Left renal pelvis (tissue), 4 donors: ENCODE measurements around the gene MPRIP. TPM values are rescaled to one million over a fixed set of nuclear protein-coding genes. Genes with fewer than 3 reads are reported as not detected.

ENCODE experiments used
- DNase-seq, 4 donors: peaks; one replicate each; pipeline ENCODE4 v3.0.0-alpha.2; 2013; ENCODE audit warnings: low read depth in 4 of 4, low spot score in 3 of 4
- polyA plus RNA-seq, 4 donors: library from polyadenylated mRNA; unstranded; fragments of 120-200 nt; gene quantifications; one replicate each; pipeline ENCODE4 v1.2.1, GENCODE V29; 2013; ENCODE audit not compliant: insufficient read length in 4 of 4

MPRIP gene
- polyA plus RNA-seq, 4 donors, result 144 to 180 (median 161) TPM

DNA sequence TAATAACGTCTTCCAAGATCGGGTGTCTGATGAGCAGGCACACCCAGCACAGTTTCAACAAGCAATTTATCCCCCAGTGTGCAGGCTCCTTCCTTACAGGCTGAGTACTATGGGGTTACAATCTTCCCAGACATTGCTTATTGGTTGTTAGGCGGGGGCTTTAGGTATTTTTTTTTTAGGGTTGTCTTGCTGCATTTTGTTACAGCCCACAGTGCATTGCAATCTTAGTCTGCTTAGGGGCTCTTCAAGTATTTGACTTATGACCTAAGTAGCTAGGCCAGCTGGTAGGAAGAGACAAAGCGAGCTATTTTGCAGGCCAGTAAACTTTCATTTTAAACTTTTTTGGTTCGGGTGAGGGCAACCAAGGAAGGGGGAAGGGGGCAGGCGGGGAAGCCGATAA, 158.1 kb downstream of the MPRIP start:
- no peak for DNase-seq

DNA sequence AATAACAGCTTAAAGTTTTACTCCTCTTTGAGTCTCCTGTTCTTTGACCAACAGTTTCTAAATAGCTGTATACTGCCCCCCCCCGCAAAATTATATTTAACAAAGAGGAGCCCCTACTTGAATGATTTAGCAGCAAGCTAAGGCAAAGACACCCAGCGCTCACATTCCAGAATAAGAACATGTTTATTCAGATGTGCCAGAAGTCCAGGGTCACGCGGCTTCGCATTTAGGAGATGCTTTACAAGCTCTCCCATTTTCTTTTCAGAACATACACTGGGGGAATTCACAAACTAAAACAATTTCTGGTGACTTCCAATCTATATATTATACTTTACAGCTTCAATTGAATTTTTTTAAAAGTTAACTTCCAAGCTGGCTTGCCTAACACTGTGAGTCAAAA, 158.6 kb downstream of the MPRIP start:
- DNase-seq, result no peak

DNA sequence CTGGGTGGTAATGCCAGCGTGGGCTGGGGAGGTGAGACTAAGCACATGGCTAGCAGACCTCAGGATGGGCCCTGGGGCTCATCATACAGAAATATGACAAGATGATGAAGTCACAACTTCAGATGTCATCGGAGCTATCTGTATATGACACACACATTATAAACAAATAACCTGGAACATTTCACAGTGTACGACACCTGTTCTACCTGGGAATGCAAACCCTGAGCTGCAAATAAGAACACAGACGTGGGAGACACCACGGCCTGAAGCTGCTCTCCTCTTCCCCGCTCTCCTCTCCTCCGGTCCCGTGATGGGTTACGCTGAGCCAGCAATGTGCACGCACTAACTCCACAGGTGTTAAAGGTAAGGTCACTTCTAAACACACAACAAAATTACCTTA, 159.0 kb downstream of the MPRIP start:
- no peak for DNase-seq

DNA sequence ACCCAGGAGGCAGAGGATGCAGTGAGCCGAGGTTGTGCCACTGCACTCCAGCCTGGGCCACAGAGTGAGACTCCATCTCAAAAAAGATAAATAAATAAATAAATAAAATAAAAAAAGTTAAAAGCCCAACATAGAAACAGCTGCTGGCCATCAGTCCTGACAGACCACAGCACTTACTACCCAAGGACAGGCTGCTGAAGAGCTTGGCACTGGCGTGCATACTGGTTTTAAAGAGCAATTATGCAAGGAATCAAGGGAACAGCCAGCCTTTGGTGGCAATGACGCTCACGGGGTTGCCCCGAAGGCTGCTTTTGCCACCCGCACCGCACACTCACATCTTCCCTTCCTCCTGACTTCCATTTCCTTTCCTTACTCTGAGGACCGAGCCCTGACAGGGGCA, 159.7 kb downstream of the MPRIP start:
- no peak for DNase-seq

DNA sequence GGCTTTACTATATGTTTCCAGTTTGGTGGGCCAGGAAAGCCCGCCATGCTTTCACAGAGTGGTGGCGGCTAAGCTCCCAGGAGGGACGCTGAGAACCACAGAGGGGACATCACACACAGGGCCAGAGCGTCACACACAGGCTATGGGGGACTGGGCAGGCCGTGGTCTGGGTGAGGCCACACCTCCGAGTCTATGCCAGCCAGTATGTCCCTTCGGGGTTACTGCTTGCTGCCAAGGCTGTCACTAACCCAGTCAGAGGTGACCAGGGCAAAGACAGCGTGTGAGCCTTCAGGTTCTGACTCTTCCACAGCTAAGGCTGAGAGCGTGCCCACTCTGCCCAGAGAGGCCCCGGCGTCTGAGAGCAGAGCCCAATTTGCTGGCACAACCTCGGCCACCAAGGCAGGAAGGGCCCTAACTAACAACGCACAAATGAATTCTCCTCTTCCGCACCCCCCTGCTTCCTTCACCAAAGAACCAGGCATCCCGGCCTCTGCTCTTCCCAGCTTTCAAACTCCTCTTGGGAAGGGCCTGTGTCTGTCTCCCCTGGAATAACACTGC, 161.0 kb downstream of the MPRIP start:
- DNase-seq, result no peak

DNA sequence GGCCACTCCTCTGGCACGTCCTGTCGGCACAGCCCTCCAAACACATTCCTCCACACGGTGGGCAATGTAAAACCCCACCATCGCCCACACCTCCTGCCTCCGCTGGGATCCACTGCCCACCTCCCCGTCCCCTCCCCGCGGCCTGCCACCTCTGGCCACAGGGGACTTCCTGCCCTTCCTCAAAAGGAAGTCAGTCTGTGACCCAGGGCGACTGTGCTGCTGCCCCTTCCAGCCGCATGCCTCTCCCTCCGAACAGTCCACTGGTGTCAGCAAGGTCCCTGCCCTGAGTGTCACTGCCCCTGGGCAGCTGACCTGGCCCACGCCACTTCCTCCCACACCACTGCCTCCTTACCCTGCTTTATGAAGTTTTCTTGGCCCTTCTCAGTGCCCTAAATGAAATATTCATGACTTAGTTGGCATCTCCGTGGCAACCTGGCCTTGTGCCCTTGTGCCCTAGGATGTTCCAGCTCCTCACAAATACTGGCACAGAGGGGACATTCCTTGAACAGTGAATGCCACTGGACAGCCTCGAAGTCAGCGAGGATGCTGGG, 161.9 kb downstream of the MPRIP start:
- no peak for DNase-seq

DNA sequence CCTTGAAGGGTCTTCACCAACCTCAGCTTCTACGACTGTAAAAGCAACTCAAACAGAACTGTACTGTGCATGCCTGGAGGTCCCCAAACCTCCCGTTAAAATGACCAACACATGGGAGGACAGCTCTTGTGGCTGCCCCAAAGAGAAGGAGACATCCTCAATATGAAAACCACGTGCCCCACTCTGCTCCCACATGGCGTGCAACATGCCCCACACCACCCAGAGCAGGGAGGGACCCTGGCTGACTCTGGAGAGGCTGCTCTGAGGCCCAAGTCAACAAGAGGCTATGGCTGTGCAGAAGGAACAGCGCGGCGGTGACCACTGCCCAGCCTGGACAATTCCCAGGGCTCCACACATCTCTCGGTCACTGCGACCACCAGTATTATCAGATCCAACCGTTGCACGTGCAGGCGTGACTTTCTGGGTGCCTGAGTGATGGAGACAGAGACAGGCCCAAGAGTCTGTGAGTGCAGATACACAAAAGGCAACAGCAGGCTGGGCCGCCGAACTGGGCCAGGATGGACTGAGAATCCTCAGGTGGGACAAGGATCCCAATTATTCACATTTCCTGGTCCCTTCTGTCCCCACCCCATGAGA, 162.5 kb downstream of the MPRIP start:
- no peak for DNase-seq

DNA sequence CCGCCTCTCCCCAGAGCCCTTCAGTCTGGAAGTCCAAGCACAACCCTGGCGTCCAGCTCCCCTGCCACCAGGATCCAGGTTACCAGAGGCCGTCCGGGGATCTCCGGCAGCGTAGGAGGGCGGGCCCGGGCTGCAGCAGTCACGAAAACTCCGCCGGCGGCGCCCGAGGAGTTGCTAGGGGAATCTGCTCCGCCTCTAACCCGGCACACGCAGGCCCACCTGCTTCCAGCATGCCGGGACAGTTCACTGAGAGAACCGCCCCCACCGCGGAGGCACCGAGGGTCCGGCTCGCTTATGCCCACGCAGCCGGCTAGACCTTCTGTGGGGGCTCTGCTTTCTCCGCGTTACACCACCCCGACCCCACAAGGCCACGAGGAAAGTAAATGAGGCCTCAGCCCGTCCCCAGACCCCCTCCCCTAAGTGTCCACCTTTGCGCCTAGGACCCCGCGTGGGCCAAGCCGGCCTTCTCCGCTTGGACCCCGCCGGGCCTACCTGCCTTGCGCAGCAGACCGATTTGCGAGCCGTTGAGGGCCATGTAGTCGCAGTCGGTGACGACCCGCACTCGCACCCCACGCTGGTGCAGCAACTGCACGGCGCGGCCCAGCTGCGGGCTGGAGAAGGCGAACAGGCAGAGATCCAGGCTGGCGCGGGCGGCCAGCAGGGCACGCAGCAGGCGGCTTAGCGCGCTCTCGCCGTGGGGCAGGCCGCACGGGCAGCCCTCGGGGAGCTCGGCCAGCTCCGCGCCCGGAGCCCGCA, 163.3 kb downstream of the MPRIP start:
- DNase-seq, result no peak

DNA sequence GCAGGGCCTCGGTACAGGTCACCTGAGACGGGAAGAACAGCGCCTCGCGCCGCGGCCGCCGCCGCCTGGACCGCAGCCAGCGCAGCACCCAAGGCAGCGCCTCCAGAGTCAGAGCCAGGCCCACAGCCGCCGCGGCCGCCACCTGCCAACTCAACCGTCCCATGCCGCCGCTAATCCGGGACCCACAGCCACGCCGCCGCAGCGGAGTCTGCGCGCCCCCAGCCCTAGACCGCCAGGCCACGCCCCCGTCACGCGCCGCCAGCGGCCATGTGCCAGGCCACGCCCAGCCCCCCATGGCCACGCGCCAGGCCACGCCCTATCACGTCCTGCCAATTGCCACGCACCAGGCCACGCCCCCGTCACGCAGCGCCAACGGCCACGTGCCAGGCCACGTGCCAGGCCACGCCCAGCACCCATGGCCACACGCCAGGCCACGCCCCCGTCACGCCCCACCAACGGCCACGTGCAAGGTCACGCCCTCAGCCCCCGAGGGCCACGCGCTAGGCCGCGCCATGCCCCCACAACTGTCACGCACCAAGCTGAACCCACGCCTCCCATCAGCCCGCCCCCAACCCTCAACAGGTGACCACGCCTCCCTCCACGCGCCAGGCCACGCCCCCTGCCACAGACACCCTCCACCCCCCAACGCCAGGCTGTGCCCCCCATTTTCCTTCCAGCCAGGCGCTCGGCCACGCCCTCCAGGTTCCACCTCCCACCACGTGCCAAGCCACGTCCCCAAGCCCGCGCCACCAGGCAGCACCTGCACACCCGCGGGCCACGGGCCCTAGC, 164.1 kb downstream of the MPRIP start, which contains the start of gene PLD6:
Gene PLD6, minus strand, starts transcription at position 210 of the 789 bp plus-strand sequence. Its CDS starts 47 bp downstream, at position 163.
- peak in 1 of 4 donors; percentile 22 for DNase-seq

DNA sequence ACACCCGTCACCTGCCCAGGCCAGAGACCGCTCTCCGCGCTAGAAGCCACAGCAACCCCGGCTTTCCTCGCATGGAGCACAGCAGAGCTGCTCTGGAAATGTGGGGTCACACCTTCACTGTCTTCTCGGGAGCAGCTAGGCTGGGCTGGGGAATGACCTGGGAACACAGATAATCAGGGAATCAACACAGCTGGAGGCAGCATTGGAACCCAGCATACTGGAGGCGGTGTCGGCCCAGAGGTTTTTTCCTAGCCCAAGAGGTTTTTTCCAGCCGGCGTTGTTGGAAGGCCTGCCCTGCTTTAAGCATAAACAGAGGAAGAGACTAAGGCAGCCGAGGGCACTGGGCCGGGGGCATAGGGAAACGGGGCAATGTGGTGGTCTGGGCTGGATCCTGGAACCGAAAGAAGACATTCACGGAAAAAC, 164.7 kb downstream of the MPRIP start:
- no peak for DNase-seq

DNA sequence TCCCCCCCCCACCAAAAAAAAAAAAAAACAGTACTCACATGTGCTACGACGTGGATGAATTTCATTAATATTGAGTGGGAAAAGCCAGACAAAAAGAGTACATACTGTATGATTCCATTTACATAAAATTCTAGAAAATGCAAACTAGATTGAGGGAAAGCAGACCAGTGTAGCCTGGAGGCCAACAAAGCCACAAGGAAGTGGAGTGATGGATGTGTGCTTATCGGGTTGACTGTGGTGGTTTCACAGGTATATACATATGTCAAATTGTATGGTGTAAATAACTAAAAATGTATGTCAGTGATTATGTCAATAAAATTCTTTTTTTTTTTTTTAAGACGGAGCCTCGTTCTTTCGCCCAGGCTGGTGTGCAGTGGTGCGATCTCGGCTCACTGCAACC, 165.7 kb downstream of the MPRIP start:
- DNase-seq, result no peak

DNA sequence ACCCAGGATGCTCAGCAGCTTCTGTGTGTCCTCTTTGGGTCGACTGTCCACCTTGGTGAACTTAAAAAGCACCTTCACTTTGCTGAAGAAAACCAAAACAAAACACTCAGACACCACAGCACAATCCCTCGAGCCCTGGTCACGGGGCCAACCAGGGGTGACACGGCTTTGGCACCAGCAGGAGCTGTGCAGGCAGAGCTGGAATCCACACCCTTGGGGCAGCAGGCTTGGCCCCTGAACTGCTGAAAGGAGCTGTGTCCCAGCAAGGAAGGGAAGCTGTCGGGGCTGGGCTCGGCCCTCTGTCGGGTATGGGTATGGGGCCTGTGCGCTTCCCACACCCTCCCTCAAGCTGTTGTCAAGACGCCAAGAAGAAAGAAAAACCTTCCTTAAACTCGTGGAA, 171.5 kb downstream of the MPRIP start:
- no peak for DNase-seq

DNA sequence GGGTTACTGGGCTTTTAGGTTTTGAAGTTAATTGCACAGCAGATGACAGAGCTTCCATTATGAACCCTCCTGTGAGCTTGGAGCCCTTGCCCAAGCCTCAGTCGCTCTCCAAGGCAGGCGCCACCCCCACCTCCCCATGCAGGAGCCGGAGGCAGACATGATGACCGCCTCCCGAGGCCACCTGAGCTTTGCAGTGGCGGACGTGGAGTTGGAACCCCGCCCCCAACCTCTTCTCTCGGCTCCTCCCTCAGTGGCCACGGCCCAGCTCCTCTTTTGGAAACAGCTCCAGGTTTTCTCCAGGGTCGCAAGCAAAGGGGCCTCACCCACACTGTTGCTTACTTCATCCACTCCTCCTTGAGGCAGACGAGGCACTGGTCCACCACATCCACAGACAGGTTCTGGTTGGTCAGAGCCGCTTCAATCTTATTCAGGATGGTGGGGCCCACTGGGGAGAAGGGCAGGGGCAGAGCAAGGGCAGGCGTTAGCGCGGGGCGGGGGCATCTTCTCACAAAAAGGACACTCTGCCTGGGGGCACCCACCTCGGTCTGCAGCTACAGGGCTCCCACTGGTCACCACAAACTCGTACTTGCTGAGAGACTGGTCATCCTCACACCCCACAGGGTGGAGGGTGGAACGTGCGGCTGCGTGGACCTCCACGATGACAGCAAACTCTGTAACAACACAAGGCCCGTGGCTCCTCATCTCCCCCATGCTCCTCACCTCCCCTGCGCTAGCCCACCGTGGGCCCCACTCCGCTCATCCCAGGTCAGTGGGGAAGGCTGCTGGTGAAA, 172.6 kb downstream of the MPRIP start:
- no peak for DNase-seq

DNA sequence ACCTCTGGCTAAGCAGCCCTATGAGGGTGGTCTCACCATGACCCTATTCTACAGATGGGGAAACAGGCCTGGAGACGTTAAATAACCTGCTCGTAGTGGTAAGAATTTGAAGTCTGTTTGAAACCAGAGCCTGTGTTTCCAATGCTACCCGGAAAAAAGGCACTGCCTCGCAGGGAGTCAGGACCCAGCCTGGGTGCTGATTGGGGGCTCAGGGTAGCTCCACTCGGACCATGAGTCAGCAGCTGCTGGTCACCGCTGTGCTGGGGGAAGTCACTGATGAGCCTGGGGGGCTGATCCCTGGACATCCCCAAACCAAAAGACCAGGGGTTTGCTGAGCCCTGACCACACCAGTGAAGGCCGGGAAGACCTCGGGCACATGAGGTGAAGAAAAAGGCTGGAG, 173.3 kb downstream of the MPRIP start:
- DNase-seq, result no peak

DNA sequence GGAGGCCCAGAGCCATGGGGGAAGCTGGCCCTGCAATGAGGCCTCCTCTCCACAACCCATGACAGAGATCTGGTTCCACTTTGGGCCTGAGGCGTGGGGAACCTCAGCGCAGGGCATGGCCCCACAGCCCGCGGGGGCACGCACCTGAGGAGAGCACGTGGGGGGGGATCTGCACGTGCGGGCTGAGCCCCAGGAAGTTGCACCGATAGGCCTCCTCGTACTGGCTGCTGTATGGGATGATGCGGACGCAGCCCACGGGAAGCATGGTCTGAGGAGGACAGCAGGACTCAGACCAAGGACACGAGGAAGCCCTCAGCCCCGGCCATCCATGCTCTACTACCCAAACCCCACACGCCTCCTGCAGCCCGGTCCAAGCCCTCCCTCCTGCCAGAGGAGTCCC, 174.0 kb downstream of the MPRIP start:
- no peak for DNase-seq

DNA sequence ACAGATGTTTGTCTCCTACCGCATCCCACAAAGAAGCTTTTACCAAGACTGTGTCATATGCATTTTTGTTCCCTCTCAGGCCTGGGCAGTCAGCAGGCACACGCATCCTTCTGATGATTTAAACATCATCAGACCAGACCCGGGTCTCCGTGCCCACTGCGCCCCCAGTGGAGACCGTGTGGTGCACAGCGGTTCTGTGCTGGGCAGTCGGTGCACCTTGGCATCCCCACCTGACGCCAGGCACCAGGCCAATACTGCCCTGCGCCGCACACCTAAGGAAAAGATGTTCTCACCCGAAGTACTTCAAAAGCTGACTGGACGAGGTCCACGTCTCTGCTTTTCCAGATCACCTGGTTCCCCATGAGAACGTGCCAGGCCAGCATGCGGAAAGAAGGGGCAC, 174.5 kb downstream of the MPRIP start:
- DNase-seq, result no peak

DNA sequence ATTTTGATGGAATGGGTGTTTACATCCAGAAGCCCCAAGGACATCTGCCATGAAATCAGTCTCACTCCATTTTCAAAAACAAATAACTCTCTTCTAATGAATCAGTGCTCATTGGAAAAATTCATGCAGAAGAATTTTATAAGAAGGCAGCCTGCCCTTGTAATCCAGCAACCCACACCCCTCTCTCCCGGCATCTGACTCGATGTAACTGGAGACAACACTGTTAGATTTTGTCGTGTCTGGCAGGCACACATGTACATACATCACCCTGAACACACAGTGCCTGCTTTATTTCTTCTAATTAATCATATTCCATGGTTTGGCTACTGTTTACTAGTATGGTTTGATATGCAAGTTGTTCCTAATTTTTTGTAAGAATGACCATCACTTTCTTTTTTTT, 175.7 kb downstream of the MPRIP start:
- no peak for DNase-seq

DNA sequence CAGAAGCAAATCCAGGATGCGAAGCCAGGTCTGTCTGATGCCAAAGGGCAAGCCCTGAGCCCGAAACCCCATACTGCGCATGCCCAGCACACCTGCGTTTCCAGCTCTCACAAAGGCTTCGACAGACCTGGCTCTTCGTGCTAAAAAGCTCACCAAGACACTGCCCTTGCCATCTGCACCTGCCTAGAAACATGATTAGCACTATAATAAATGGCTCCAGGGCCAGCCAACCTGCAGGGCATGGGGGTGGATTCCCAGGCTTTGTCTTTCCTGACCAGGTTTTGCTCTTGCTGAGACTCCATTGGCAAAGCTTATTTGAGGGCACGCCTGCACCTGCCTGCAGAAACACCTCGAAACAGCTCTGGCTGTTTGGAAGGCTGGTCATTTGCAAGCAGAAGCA, 178.3 kb downstream of the MPRIP start:
- no peak for DNase-seq

DNA sequence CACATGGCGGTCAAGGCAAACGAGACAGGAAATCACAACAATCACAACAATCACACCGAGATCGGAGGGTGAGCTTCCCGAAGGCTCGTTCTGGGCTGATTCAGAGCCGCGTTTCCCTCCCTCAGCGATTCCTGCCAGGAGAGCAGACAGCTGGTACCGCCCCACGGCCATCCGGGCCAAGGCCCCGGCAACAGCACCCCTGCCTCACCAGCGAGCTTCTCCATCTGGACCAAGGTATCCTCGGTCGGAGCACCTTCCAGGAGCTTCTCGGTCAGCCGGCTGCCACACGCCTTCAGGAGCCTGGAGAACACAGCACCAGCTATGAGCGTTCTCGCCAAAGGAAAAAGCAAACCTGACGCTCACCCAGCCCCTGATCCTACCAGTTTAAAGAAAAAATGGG, 179.1 kb downstream of the MPRIP start:
- no peak for DNase-seq

DNA sequence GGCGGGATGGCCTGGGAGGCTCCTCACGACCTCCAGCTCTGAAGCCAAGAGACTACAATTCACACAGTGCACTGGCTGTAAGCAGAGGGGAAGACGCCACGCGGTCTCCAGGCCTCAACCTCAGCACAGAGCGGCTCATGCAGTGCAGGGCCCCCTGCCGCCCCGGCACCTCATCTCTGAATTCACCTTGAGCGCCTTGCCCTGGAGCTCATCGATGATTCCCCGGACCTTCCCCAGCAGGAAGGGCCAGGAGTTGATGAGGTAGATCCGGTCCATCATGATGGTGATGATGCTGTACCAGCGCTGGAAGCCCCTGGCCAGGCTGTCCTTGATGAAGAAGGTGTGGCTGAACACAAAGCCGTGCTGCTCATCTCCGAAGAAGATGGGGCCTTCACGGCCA, 181.5 kb downstream of the MPRIP start:
- no peak for DNase-seq
